K562 (cell line): ENCODE data around the gene HMGCL. TPM values are rescaled to one million over a fixed set of nuclear protein-coding genes. Genes with fewer than 3 reads are reported as not detected.

ENCODE experiments used
- ARID1B ChIP-seq: fragments of 450-650 bp; IDR thresholded peaks from 2 replicates; pipeline ENCODE4 v1.6.1; 2016; ENCODE audit warnings: antibody characterized with exemption, mild to moderate bottlenecking, inconsistent platforms
- ATF6 ChIP-seq: sonication (generic); formaldehyde crosslinking; IDR thresholded peaks from 2 replicates; pipeline ENCODE4 v1.4.0; 2020; ENCODE audit warnings: mild to moderate bottlenecking, missing genetic modification reagents
- CREM ChIP-seq: IDR thresholded peaks from 2 replicates; pipeline ENCODE4 v1.6.1; 2014; ENCODE audit warnings: antibody characterized with exemption, low read depth
- EGR1 ChIP-seq: fragments of 450-650 bp; conservative IDR thresholded peaks from 2 replicates; pipeline ENCODE4 v1.6.1; 2017; ENCODE audit warnings: mild to moderate bottlenecking
- ELF4 ChIP-seq: fragments of 450-650 bp; formaldehyde crosslinking; IDR thresholded peaks from 2 replicates; pipeline ENCODE4 v1.4.0; 2022; ENCODE audit warnings: missing genetic modification characterization
- HMG20A ChIP-seq: fragments of 450-650 bp; formaldehyde crosslinking; conservative IDR thresholded peaks from 2 replicates; pipeline ENCODE4 v1.4.0; 2020; ENCODE audit warnings: mild to moderate bottlenecking, mixed read lengths
- HNRNPLL ChIP-seq: fragments of 200-400 bp; formaldehyde crosslinking; IDR thresholded peaks from 2 replicates; pipeline ENCODE4 v1.6.1; 2017; ENCODE audit warnings: low read length, low read depth, mild to moderate bottlenecking; ENCODE audit not compliant: poor library complexity, severe bottlenecking
- HOXB6 ChIP-seq: fragments of 250-450 bp; sonication (Bioruptor Pico); IDR thresholded peaks from 2 replicates; pipeline ENCODE4 v1.5.1; 2022; ENCODE audit warnings: mild to moderate bottlenecking, borderline replicate concordance
- NUFIP1 ChIP-seq: fragments of 450-650 bp; IDR thresholded peaks from 2 replicates; pipeline ENCODE4 v1.6.1; 2018; ENCODE audit not compliant: partially characterized antibody
- PCBP1 ChIP-seq: fragments of 200-400 bp; formaldehyde crosslinking; IDR thresholded peaks from 2 replicates; pipeline ENCODE4 v1.6.1; 2018; ENCODE audit warnings: mild to moderate bottlenecking, low read depth, low read length; ENCODE audit not compliant: poor library complexity, severe bottlenecking
- POLR3A ChIP-seq: IDR thresholded peaks from 2 replicates; pipeline ENCODE4 v1.6.1; 2011; ENCODE audit warnings: borderline replicate concordance, mild to moderate bottlenecking, moderate library complexity; ENCODE audit not compliant: insufficient read length, insufficient read depth; ENCODE audit errors: extremely low read depth
- RBM22 ChIP-seq: fragments of 200-400 bp; formaldehyde crosslinking; IDR thresholded peaks from 2 replicates; pipeline ENCODE4 v1.6.1; 2018; ENCODE audit warnings: low read length, low read depth; ENCODE audit not compliant: poor library complexity, severe bottlenecking
- RFX7 ChIP-seq: fragments of 250-450 bp; sonication (Bioruptor Pico); IDR thresholded peaks from 2 replicates; pipeline ENCODE4 v1.5.1; 2021; ENCODE audit warnings: mild to moderate bottlenecking
- SIN3A ChIP-seq, 2 experiments: fragments of 150-350 bp in 1 of 2; IDR thresholded peaks; 2 replicates each; pipeline ENCODE4 v1.6.1; 2011 to 2016; ENCODE audit warnings: borderline replicate concordance in 2 of 2, low read depth in 2 of 2, low read length in 2 of 2, mild to moderate bottlenecking in 2 of 2, moderate library complexity in 2 of 2; ENCODE audit not compliant: control insufficient read depth in 1 of 2
- SMC3 ChIP-seq: conservative IDR thresholded peaks from 2 replicates; pipeline ENCODE4 v1.6.1; 2011; ENCODE audit warnings: low read depth, low read length, improper control_type of control experiment; ENCODE audit not compliant: insufficient read depth
- ZBTB8A ChIP-seq: fragments of 450-650 bp; IDR thresholded peaks from 2 replicates; pipeline ENCODE4 v1.6.1; 2018; ENCODE audit warnings: mild to moderate bottlenecking, moderate library complexity; ENCODE audit not compliant: partially characterized antibody
- ZMIZ1 ChIP-seq, 2 experiments: fragments of 150-350 bp in 1 of 2; IDR thresholded peaks; 2 replicates each; pipeline ENCODE4 v1.6.1; 2012 to 2016; ENCODE audit warnings: low read depth in 2 of 2, low read length in 2 of 2, mild to moderate bottlenecking in 1 of 2, moderate library complexity in 1 of 2
- ZNF311 ChIP-seq: fragments of 250-450 bp; sonication (Bioruptor Pico); IDR thresholded peaks from 2 replicates; pipeline ENCODE4 v1.4.0; 2020; ENCODE audit warnings: mild to moderate bottlenecking, moderate library complexity
- ZNF324 ChIP-seq: fragments of 250-450 bp; sonication (Bioruptor Pico); IDR thresholded peaks from 2 replicates; pipeline ENCODE4 v1.4.0; 2020; ENCODE audit warnings: mild to moderate bottlenecking
- ZNF445 ChIP-seq: fragments of 250-450 bp; sonication (Bioruptor Pico); IDR thresholded peaks from 2 replicates; pipeline ENCODE4 v1.4.0; 2020; ENCODE audit warnings: low read depth, mild to moderate bottlenecking, moderate library complexity
- ZNF511 ChIP-seq: sonication (generic); formaldehyde crosslinking; IDR thresholded peaks from 2 replicates; pipeline ENCODE4 v1.8.0; 2022; ENCODE audit warnings: mild to moderate bottlenecking, missing genetic modification reagents
- ZNF699 ChIP-seq: fragments of 250-450 bp; sonication (Bioruptor Pico); IDR thresholded peaks from 2 replicates; pipeline ENCODE4 v1.8.0; 2021; ENCODE audit warnings: mild to moderate bottlenecking, moderate library complexity; ENCODE audit not compliant: insufficient replicate concordance
- polyA plus RNA-seq, 8 experiments: library from polyadenylated mRNA; depleted of rRNA in 4 of 8; stranded (reverse) in 5 of 8; unstranded in 3 of 8; fragments of >200 nt; fragmentation: Nextera tagmentation in 2 of 8; fragmentation: Illumina TruSeq in 1 of 8; extraction: Ambion mirVana in 2 of 8; extraction: Trizol in 1 of 8; gene quantifications; 2 replicates each; pipeline versions ENCODE4 v1.2.1 to v1.2.3, GENCODE V29; 2011 to 2014; ENCODE audit warnings: inconsistent platforms in 1 of 8, missing spikeins in 1 of 8
- total RNA-seq, 7 experiments: library from RNA; depleted of rRNA in 6 of 7; stranded (reverse); fragments of >200 nt in 6 of 7; fragmentation: Illumina TruSeq in 2 of 7; extraction: Trizol in 2 of 7; gene quantifications; 2 replicates each; pipeline versions ENCODE4 v1.2.1 to v1.2.3, GENCODE V29; 2011 to 2021; ENCODE audit warnings: low replicate concordance in 1 of 7

HMGCL gene
- total and polyA plus RNA-seq, 9 of the 15 experiments (the other 6 are each of a cell fraction or from before 2014, with no cell fraction given) = 18.0 to 82.2 (median 24.2) TPM

GRCh38 chr1:23777979-23778814, 47.0 kb downstream of the HMGCL start, which contains the start of gene PITHD1 (continued):
- peak in 1 of 2 experiments; percentile 82; a peak in 1 of 4 replicates for TF ChIP-seq ZMIZ1 (IDR thresholded peaks at IDR 0.05; ENCODE audit: low read depth in 2 of 2, low read length in 2 of 2)
- no peak for TF ChIP-seq ZNF324 (CRISPR knock-in tag)
- TF ChIP-seq ZNF511 (CRISPR knock-in tag) = no peak
- TF ChIP-seq HMG20A = no peak
- TF ChIP-seq CREM = peak; percentile 95
- TF ChIP-seq ZNF445 (CRISPR knock-in tag) = no peak
- no peak; the same call in 1 of the 2 replicates for TF ChIP-seq ELF4
- no peak for TF ChIP-seq SMC3
- peak; percentile 22; the same call in 1 of the 2 replicates for TF ChIP-seq EGR1
- TF ChIP-seq ARID1B = peak; percentile 97
- no peak for TF ChIP-seq POLR3A
- peak; percentile 27 for TF ChIP-seq RBM22
- peak; percentile 75; a peak in 2 of 4 replicates for TF ChIP-seq SIN3A (IDR thresholded peaks at IDR 0.05; ENCODE audit: borderline replicate concordance in 2 of 2, control insufficient read depth in 1 of 2, low read depth in 2 of 2, low read length in 2 of 2)
- TF ChIP-seq PCBP1 = no peak
- TF ChIP-seq ZNF311 (CRISPR knock-in tag) = no peak
- TF ChIP-seq HNRNPLL = peak; percentile 68
- TF ChIP-seq RFX7 = no peak
- TF ChIP-seq NUFIP1 = peak; percentile 57
- no peak for TF ChIP-seq ZNF699 (CRISPR knock-in tag)
- TF ChIP-seq HOXB6 = no peak
- TF ChIP-seq ATF6 = 0 out of 2 replicates have a peak, but pooled peaks have one; percentile 67
- TF ChIP-seq ZBTB8A = no peak
